NCI-H2029 treated with DMSO at 0.1 percent for 48 hours (cell line): ENCODE measurements around the gene PCARE.

Source experiments
- DNase-seq: peaks from one replicate; lab custom pipeline; 2025; lab: John Stamatoyannopoulos, UW

The PCARE gene

GRCh38 chr2:29035016-29035745 is 39.1 kb downstream of the PCARE start:
- DNase-seq: no peak

DNA sequence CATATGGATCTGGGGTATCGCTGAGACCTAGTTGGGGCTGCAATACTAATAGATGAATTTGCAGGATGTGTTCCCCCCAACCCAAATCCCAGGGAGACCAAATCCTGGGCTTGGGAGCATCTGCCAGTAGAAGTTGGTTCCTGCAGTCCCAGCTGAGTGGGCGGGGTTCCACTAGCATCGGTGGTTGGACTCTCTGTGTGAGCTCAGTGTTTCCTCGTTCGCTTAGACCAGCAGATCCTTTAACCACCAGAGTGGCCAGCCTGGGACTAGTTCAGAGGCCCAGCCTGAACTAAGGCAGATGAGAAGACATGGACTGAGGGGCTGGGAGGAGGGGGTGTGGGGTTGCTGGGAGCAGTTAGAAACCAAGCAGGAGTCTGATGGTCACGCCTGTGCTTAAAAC is 40.7 kb downstream of the PCARE start:
- no peak for DNase-seq

GRCh38 chr2:29033172-29033571 is 41.2 kb downstream of the PCARE start:
- no peak for DNase-seq

GRCh38 chr2:29032189-29032588 is 42.1 kb downstream of the PCARE start:
- DNase-seq: no peak

DNA sequence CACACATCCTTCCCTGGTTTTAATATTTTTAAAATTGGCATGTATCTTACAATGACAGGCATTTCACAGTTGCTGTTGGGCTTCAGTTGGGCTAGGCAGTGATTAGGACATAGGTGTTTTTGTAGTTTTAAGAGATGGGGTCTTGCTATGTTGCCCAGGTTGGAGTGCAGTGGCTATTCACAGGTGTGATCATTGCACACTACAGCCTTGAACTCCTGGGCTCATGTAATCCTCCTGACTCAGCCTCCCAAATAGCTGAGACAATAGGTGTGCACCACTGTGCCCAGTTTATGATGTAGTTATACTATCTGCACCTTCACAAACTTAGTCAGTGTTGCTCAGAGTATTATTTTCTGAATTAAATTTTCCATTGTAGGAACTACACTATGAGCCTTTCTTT is 43.3 kb downstream of the PCARE start:
- DNase-seq: no peak

DNA sequence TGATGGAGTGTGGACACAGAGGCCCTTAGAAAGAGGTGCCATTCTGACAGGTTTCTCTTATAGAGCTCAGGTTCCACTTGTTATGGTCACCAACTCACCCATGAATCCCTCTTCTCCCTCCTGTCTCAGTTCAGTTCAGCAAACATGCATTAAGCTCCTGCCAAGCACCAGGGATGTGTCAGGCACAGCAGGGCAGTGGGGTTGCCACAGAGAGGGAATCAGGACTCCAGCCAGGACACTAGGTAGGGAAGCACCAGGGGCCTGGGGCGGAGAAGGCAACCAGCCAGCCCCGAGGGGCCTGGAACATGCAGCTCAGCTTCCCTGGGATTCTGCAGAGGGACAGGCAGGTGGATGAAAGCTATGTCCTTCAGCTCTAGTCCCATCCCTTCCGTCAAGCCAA is 48.6 kb downstream of the PCARE start:
- DNase-seq: no peak

DNA sequence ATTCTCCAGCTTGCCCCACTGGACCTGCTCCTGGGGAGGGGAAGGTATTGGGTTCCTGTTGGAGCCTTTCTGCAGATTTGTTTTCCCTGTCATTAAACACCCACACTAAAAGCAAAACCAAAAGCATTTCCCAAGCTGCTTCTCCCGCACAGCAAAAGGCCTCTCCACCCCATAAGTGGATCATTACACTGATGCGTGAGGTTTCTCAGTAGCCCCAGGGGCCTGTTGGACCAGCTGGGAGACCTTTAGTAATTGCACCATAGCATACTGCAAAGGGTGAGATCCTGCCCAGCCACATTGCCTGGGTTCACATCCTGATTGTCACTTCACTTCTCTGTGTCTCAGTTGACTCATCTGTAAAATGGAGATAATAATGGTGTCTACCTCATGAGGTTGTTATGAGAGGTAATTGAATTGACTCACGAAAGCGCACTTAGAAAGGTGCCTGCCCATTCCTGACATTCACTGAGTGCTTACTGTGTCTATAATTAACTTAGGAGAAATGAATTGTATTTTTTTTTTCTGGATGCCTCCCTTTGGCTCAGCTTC is 49.4 kb downstream of the PCARE start:
- DNase-seq: no peak

GRCh38 chr2:29023188-29023587 is 51.1 kb downstream of the PCARE start:
- DNase-seq: no peak

DNA sequence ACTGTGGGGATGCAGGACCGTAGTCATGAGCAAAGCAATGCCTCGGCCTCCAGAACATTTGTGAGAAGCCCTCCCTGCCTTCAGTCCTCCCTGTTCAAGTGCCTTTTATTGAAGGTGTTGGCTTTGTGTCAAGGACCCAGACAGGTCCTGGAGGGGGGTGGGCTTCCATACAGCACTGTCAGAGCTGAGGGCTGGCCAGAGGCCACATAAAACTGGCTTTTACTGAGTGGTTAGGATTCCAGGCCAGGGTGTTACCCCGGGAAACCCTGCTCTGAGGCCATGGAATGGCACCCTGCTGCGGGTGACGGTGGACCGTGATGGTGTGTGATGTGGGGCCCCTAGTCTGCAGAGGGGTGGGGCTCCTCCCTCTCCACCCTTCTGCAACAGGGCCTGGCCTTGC is 51.6 kb downstream of the PCARE start:
- no peak for DNase-seq

DNA sequence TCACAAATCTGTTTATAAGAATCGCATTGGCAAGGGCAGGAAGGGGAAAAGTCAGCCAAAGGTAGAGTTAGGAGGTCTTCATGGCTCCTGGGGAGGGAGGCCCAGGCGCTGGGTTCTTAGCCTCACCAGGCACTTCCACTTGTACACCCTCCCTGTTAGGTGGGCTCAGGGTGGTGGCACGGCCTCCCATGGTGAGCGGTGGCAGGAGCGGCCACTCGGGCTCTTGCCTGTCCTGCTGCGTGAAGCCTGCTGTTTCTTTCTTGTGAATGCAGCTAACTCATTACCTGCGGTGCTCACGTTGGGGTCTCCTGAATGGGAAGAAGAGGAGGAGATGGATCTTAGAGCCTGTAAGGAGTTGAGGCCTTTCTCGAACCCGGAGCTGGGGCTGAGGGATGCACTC is 52.4 kb downstream of the PCARE start:
- DNase-seq: no peak

DNA sequence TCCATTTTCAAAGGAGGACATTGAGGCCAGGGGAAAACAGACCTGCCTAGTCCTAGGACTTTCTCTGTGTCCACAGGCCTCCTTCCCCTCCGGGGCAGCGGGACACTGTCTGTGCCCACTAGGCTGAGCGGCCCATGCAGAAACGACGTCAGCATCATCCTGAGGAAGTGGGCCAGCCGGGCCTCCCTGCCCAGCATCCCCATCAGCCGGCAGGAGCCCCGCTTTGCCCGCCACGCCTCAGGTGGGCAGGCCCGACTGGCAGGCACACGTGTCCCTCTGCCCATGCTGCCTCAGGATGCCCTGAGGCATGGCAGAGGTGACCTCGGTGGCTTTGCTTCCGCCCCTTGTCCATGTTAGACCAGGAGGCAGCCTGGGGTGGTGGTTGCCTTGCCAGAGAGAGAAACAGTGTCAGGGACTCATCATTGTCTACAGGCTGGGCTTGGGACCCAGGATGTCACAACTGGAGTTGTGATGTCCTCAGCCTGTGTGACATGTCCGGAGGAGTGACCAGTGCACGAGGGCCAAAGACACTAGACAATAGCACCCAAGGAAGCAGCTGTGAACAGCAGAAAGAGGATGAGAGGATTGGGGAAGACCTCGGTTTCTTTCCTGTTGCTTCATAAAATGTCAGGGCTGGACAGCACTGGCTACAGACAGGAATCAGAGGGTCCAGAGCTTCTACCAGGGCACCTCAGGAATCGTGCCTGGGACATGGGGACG is 56.4 kb downstream of the PCARE start:
- no peak for DNase-seq

- no peak for DNase-seq
Observed at GRCh38 chr2:29016504-29016903, 57.8 kb downstream of the PCARE start.

DNA sequence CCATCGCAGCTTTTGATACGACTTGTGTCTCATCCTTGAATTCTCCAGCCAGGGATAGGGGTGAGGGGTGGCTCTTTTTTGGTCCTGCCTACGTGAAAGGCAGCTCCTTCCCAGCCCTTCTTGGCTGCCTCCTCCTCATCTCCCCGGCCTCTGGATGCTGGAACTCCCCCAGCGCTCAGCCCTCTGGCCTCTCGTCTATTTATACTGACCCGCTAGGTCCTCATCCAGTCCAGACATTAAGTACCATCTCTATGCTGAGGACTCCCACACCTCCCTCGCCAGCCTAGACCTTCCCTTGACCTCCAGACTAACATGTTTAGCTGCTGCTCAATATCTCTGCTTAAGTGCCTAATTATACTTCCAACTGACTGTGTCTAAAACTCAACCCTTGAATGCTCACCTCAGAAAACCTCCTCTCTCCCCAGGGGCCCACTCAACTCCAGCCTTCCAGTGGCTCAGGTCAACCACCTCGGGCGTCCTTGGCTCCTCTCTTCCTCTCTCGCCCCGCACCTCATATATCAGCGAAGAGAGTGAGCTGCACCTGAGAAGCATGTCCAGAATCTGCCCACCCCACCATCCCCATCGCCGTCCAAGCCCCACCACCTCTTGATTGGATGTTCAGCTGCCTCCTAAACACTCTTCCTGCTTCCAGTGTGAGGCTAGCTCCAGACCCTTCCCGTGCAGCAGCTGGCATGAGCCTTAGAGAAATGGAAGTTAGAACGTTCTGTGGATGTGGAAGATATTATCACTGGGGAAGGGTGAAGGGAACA is 58.4 kb downstream of the PCARE start:
- DNase-seq: no peak

GRCh38 chr2:29014811-29015421 is 59.4 kb downstream of the PCARE start:
- no peak for DNase-seq

DNA sequence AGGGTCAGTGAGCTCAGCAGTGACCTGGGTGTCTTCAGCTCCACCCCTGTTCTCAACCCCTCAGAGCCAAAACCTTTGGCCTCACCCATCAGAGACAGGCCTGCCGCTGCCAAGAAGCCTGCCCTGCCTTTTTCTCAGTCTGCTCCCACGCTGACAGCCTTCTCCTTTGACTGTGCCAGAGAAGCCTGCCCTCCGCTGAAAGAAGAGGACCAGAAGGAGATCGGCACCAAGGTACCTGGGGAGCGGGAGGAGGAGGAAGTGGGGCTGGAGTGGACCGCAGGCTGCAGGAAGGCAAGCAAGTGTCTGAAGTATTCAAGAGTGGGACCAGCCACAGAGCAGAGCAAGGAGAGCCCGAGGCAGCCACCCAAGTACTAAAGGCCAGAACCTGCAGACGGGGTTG is 60.0 kb downstream of the PCARE start:
- no peak for DNase-seq

DNA sequence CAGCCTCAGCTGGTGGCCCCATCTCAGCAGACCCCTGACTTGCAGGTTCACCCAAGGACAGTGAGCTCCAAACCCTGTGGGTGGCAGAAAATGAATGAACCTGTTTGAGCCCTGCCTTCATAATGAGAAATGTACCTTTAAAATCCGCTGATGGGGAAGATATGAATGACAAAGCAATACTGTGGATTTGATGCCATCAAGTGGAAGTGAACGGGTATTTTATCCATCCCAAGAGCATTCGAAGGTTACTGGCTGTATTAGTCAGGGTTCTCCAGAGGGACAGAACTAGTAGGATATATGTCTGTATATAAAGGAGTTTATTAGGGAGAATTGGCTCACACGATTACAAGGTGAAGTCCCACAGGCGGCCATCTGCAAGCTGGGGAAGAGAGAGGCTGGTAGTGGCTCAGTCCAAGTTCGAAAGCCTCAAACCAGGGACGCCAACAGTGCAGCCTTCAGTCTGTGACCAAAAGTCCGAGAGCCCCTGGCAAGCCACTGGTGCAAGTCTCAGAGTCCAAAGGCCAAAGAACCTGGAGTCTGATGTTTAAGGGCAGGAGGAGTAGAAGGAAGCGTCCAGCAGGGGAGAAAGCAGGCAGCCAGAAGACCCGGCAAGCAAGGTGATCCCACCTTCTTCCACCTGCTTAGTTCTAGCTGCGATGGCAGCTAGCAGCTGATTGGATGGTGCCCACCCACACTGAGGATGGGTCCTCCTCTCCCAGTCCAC is 61.1 kb downstream of the PCARE start:
- no peak for DNase-seq

GRCh38 chr2:29012211-29012681 is 62.1 kb downstream of the PCARE start:
- DNase-seq: no peak
